Endothelial cell (in vitro differentiated cells): ENCODE measurements around the gene CFAP74. TPM values are rescaled to one million over a fixed set of nuclear protein-coding genes. Genes with fewer than 3 reads are reported as not detected.

ENCODE experiments used
- DNase-seq: peaks from one replicate; pipeline ENCODE4 v3.0.0; 2021; ENCODE audit warnings: low spot score
- H3K27ac Mint-ChIP-seq: one replicate; pipeline ENCODE4 v1.8.0; 2021; ENCODE audit warnings: mixed read lengths, inconsistent platforms; ENCODE audit not compliant: unreplicated experiment
- H3K27me3 Mint-ChIP-seq: one replicate; pipeline ENCODE4 v1.8.0; 2021; ENCODE audit warnings: mild to moderate bottlenecking, moderate library complexity, mixed read lengths, inconsistent platforms; ENCODE audit not compliant: unreplicated experiment
- H3K36me3 Mint-ChIP-seq: one replicate; pipeline ENCODE4 v1.8.0; 2021; ENCODE audit warnings: mild to moderate bottlenecking, low read depth, mixed read lengths, inconsistent platforms; ENCODE audit not compliant: unreplicated experiment
- H3K4me1 Mint-ChIP-seq: one replicate; pipeline ENCODE4 v1.8.0; 2021; ENCODE audit warnings: mild to moderate bottlenecking, mixed read lengths, inconsistent platforms; ENCODE audit not compliant: unreplicated experiment
- H3K4me3 Mint-ChIP-seq: one replicate; pipeline ENCODE4 v1.8.0; 2021; ENCODE audit warnings: mild to moderate bottlenecking, mixed read lengths, inconsistent platforms; ENCODE audit not compliant: unreplicated experiment
- H3K9me3 Mint-ChIP-seq: one replicate; pipeline ENCODE4 v1.8.0; 2021; ENCODE audit warnings: mixed read lengths, inconsistent platforms; ENCODE audit not compliant: unreplicated experiment
- total RNA-seq: library from RNA; stranded (reverse); fragmentation: NEBNext Ultra II Directional; extraction: Animal tissue kit (Norgen Biotek cat#: 25700); gene quantifications from one replicate; pipeline ENCODE4 v1.2.1, GENCODE V29; 2021; ENCODE audit not compliant: unreplicated experiment
- TF ChIP-seq, protein P1 (sequence below): fragments of 200-600 bp; sonication (generic); IDR thresholded peaks from one replicate; pipeline ENCODE4 v1.5.0; 2021; ENCODE audit warnings: antibody characterized with exemption; ENCODE audit not compliant: unreplicated experiment

Gene CFAP74
- total RNA-seq, 1 donor from 2014 or later, result not detected

DNA sequence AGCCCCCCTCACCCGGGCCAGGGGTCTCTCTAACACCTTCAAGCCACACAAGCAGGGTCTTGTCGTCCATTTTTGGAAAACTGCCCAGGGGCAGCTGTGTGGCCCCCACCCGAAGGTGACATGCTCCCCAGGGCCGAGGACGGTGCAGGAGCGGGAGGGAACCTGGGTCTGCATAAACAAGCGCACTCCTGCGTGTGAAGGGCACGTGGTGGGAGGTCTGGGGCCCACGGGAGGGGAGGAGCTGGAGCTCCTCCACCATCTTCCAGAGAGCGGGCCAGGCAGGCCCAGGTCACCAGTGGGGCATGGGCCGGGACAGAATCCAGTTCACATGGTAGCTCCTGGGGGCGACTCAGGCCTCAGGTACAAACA, 16.5 kb downstream of the CFAP74 start:
- H3K4me1 Mint-ChIP-seq, result no peaks in the 10 kb centered on the region
- no peak overlapping the region for H3K4me3 Mint-ChIP-seq
- no peaks in the 10 kb centered on the region for H3K36me3 Mint-ChIP-seq
- no peaks in the 10 kb centered on the region for H3K9me3 Mint-ChIP-seq
- H3K27me3 Mint-ChIP-seq, result peaks cover 7% of the 10 kb centered on the region
- no peak for DNase-seq
- H3K27ac Mint-ChIP-seq, result no peak overlapping the region
- TF ChIP-seq, protein P1, sequence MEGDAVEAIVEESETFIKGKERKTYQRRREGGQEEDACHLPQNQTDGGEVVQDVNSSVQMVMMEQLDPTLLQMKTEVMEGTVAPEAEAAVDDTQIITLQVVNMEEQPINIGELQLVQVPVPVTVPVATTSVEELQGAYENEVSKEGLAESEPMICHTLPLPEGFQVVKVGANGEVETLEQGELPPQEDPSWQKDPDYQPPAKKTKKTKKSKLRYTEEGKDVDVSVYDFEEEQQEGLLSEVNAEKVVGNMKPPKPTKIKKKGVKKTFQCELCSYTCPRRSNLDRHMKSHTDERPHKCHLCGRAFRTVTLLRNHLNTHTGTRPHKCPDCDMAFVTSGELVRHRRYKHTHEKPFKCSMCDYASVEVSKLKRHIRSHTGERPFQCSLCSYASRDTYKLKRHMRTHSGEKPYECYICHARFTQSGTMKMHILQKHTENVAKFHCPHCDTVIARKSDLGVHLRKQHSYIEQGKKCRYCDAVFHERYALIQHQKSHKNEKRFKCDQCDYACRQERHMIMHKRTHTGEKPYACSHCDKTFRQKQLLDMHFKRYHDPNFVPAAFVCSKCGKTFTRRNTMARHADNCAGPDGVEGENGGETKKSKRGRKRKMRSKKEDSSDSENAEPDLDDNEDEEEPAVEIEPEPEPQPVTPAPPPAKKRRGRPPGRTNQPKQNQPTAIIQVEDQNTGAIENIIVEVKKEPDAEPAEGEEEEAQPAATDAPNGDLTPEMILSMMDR, result no peak

DNA sequence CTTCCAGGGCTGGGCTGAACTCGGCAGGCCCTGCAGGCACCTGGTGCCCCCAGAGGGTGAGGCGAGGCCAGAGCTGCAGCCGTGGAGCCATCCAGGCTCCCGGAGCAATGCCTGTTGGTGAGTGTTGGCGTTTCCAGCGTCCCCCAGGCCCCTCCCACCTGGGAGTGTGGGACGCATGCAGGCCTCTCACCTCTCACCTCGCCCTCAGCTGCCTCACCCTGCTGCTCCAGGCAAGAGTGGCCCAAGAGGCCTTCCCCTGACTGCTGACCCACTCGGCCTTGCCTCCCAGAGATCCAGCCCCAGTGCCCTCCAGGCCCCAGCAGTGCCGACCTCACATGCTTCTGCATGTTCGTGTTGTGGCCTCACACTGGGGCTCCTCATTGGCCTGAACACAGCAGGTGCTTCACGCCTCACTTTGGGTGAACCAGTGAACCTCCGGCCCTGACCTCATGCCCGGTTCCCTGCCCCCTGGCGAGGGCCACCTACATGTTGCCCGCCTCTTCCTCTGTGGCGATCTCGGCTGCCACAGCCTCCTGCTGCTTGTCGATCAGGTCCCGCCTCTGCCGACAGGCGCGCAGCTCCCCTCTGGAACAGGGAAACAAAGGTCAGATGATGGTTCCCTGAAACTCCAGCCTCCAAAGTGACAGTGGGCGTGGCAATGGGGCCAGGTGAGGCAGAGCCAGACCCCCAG, 17.0 kb downstream of the CFAP74 start:
- no peaks in the 10 kb centered on the region for H3K4me1 Mint-ChIP-seq
- no peak for DNase-seq
- peaks cover 7% of the 10 kb centered on the region for H3K27me3 Mint-ChIP-seq
- TF ChIP-seq, protein P1, result no peak
- no peak overlapping the region for H3K4me3 Mint-ChIP-seq
- H3K36me3 Mint-ChIP-seq, result no peaks in the 10 kb centered on the region
- H3K27ac Mint-ChIP-seq, result no peak overlapping the region
- H3K9me3 Mint-ChIP-seq, result no peaks in the 10 kb centered on the region

DNA sequence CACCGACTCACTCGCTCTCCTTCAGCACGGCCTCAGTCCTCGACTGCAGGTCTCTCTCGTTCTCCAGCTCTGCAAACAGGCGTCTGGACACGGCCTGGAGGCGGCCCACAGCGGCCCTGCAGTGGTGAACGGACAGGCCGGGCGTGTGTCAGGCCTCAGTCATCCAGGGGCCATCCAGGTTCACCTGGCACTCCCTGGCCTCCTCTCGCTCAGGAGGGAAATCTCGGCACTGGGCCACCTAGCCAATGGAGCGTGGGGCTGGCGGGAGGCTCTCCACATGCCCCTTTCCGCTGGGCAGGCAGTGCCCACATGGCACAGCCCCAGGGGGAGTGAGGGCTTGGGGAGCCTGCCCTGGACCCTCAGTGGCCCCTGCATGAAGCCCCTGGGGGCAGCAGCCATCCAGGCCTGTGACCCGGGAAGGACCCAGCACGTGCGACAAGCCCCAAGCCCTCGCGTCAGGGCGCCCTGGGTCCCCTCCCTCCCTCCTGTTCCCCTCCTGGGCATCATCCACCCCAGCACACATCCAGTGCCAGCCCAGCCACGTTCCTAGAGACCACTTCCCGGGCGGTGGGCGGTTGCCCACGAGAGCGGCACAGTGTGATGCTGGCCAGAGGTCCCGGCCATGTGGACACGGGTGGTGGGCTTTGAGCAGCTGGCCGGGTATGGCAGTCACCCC, 18.1 kb downstream of the CFAP74 start:
- no peak overlapping the region for H3K4me3 Mint-ChIP-seq
- no peaks in the 10 kb centered on the region for H3K4me1 Mint-ChIP-seq
- H3K9me3 Mint-ChIP-seq, result no peaks in the 10 kb centered on the region
- TF ChIP-seq, protein P1, result no peak
- H3K27ac Mint-ChIP-seq, result no peak overlapping the region
- H3K36me3 Mint-ChIP-seq, result no peaks in the 10 kb centered on the region
- peaks cover 9% of the 10 kb centered on the region for H3K27me3 Mint-ChIP-seq
- no peak for DNase-seq

DNA sequence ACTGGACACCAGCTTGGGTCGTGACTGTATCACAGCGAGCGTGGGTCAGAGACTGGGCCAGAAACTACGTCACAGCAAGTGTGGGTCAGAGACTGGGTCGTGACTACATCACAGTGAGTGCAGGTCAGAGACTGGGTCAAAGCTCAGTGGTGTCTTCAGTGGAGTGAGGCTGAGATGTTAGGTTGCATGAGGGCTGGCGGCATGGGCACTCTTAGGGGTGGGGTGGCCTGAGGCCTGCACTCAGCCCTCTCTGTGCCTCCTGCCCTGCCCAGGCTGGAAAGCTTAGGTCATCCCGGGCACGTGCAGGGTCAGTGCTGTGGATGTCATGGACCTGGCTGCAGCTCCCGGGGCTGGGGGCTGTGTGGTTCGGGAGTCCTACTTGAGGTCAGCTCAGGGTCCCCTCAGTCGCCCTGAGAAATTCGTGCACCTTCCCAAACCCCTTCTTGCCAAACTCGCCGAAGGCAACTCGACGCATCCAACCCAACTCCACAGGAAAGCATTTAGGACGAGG, 19.0 kb downstream of the CFAP74 start:
- Mint-ChIP-seq H3K27me3 (peaks cover 12% of the 10 kb centered on the region), H3K4me3 (no peak overlapping the region), H3K9me3 (no peaks in the 10 kb centered on the region), H3K27ac (no peak overlapping the region), H3K4me1 (no peaks in the 10 kb centered on the region), H3K36me3 (no peaks in the 10 kb centered on the region)
- no peak for DNase-seq
- TF ChIP-seq, protein P1, result no peak
